ENCODE data around the gene COL13A1. TPM values are rescaled to one million over a fixed set of nuclear protein-coding genes. Genes with fewer than 3 reads are reported as not detected.

The COL13A1 gene
- total RNA-seq, 1 experiment from 2014 or later = 5.9 TPM

GRCh38 chr10:69840773-69841172 is 39.1 kb downstream of the COL13A1 start (continued):
- no peak for TF ChIP-seq REST (IDR thresholded peaks at IDR 0.05; ENCODE audit: low read depth)
- TF ChIP-seq, protein P1, sequence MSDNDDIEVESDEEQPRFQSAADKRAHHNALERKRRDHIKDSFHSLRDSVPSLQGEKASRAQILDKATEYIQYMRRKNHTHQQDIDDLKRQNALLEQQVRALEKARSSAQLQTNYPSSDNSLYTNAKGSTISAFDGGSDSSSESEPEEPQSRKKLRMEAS (IDR thresholded peaks at IDR 0.05) = no peak

GRCh38 chr10:69842020-69842419 is 40.3 kb downstream of the COL13A1 start:
- ChIA-PET CTCF (no interaction called here), RAD21 (ENCODE audit: low non-redundant PET in 1 of 2, low total read pairs in 2 of 2, uncharacterized antibody in 2 of 2, unreplicated experiment in 2 of 2) (no interaction called here), POLR2A (no interaction called here)
- ATAC-seq (no peak), DNase-seq (ENCODE audit: low read depth, low spot score) (no peak)
- intact Hi-C loops (cut with micrococcal nuclease) = no loop called here
- no peaks in the 10 kb centered on the region for H3K9me2 ChIP-seq (ENCODE audit: insufficient read depth)
- no peak overlapping the region for H3K27ac ChIP-seq (ENCODE audit: low read depth, low read length)
- no peak overlapping the region for H3K9ac ChIP-seq (ENCODE audit: low read length)
- TF ChIP-seq EZH2phosphoT487 (IDR thresholded peaks at IDR 0.05; ENCODE audit: borderline replicate concordance) = no peak
- no peaks in the 10 kb centered on the region for H3K9me3 ChIP-seq (ENCODE audit: control insufficient read depth in 1 of 2, insufficient read depth in 1 of 2, low read depth in 1 of 2, low read length in 2 of 2)
- H3K36me3 ChIP-seq (ENCODE audit: control insufficient read depth in 1 of 2, insufficient read depth in 2 of 2, low read length in 2 of 2) = no peaks in the 10 kb centered on the region
- H3K27me3 ChIP-seq (ENCODE audit: insufficient read depth, low read length) = no peaks in the 10 kb centered on the region
- H3K79me2 ChIP-seq (ENCODE audit: insufficient read depth, low read length) = no peaks in the 10 kb centered on the region
- H3K4me2 ChIP-seq (ENCODE audit: low read length) = no peak overlapping the region
- no peak overlapping the region for H2AFZ ChIP-seq (ENCODE audit: low read depth, low read length, poor library complexity, severe bottlenecking)
- H3K4me3 ChIP-seq (replicated peaks in 1 of 2; ENCODE audit: low read depth in 1 of 2, low read length in 2 of 2) = no peak overlapping the region
- H4K20me1 ChIP-seq (ENCODE audit: insufficient read depth) = no peaks in the 10 kb centered on the region
- BruUV-seq (replicated peaks) = no TSS peak
- H3K4me1 ChIP-seq (ENCODE audit: control insufficient read depth in 1 of 2, insufficient read depth in 2 of 2, low read length in 2 of 2) = peaks cover 16 to 39% of the 10 kb centered on the region in 2 experiments

DNA sequence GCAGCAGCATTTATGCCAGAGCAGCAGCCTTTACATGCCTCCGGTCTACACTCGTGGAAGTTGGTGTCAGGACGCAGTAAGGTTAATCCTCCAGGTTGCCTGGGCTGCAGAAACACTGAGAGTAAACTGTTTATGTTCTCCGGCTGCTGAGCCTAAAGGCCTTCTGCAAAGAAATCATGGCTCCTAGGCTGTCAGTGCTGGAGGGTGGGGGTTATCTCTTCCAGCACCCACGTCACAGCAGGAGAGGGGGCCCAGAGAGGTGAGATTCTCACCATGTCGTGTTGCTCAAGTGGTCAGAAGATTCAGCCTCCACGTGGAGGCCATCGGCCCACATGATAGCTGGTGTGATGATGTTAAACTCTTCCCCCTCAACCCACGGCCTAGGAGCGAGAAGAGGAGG is 41.2 kb downstream of the COL13A1 start:
- DNase-seq (ENCODE audit: low read depth, low spot score) (no peak), ATAC-seq (no peak)
- intact Hi-C loops (cut with micrococcal nuclease) = no loop called here
- peaks cover 16 to 39% of the 10 kb centered on the region in 2 experiments for H3K4me1 ChIP-seq (ENCODE audit: control insufficient read depth in 1 of 2, insufficient read depth in 2 of 2, low read length in 2 of 2)
- H3K27me3 ChIP-seq (ENCODE audit: insufficient read depth, low read length) = no peaks in the 10 kb centered on the region
- no peak overlapping the region for H2AFZ ChIP-seq (ENCODE audit: low read depth, low read length, poor library complexity, severe bottlenecking)
- ChIA-PET CTCF (no interaction called here), RAD21 (ENCODE audit: low non-redundant PET in 1 of 2, low total read pairs in 2 of 2, uncharacterized antibody in 2 of 2, unreplicated experiment in 2 of 2) (no interaction called here), POLR2A (no interaction called here)
- H3K9me2 ChIP-seq (ENCODE audit: insufficient read depth) = no peaks in the 10 kb centered on the region
- H3K79me2 ChIP-seq (ENCODE audit: insufficient read depth, low read length) = no peaks in the 10 kb centered on the region
- no peaks in the 10 kb centered on the region for H3K9me3 ChIP-seq (ENCODE audit: control insufficient read depth in 1 of 2, insufficient read depth in 1 of 2, low read depth in 1 of 2, low read length in 2 of 2)
- no peak overlapping the region for H3K9ac ChIP-seq (ENCODE audit: low read length)
- H3K4me2 ChIP-seq (ENCODE audit: low read length) = no peak overlapping the region
- H3K27ac ChIP-seq (ENCODE audit: low read depth, low read length) = no peak overlapping the region
- TF ChIP-seq POLR2A (IDR thresholded peaks at IDR 0.05; ENCODE audit: borderline replicate concordance, extremely low read depth, insufficient read depth, insufficient read length) = no peak
- TF ChIP-seq SIN3A (IDR thresholded peaks at IDR 0.05; ENCODE audit: low read depth) = no peak
- H3K36me3 ChIP-seq (ENCODE audit: control insufficient read depth in 1 of 2, insufficient read depth in 2 of 2, low read length in 2 of 2) = no peaks in the 10 kb centered on the region
- no TSS peak for BruUV-seq (replicated peaks)
- H3K4me3 ChIP-seq (replicated peaks in 1 of 2; ENCODE audit: low read depth in 1 of 2, low read length in 2 of 2) = no peak overlapping the region
- no peaks in the 10 kb centered on the region for H4K20me1 ChIP-seq (ENCODE audit: insufficient read depth)
